GM18520 (cell line): Measurements from ENCODE around the gene PTGDS.

ENCODE experiments used
- ATAC-seq: cut with Tn5 transposase; IDR thresholded peaks from one replicate; pipeline ENCODE4 v1.9.1; 2021; ENCODE audit not compliant: unreplicated experiment

Gene PTGDS

DNA sequence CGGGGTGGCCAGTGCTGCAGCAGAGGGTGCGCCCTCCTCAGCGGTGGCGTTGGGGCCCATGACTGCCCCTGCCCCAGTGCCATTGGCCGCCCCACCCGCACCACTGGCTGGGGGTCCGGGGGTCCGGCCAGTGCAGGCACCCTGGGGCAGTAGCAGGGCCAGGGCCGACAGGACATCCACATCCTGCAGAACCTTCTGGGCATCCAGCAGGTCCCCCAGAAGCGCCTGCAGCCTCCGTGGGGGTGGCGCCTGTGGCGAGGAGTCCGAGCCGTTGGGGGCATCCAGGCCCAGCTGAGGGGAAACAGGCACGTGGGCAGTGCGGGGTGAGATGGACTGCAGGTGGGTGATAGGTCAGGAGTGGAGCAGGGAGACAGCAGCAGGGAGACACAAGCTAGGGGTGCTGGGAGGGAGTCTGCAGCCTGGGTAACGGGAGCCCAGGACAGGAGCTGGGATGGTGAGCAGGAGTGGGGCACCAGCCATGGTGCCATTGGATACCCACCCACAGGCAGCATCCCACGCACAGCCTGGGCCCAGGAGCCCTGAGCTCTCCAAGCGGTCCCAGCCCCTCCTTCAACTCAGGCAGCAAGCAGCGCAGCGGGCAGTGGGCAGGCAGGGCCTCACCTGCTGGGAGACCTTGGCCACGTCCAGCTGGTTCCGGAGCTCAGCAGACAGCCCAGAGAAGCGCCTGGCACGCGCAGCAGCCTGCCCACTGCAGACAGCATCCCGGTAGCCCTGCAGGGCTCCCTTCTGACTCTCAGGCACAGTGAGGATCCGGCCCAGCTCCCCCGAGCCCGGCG, 43.7 kb downstream of the PTGDS start:
- no peak for ATAC-seq

DNA sequence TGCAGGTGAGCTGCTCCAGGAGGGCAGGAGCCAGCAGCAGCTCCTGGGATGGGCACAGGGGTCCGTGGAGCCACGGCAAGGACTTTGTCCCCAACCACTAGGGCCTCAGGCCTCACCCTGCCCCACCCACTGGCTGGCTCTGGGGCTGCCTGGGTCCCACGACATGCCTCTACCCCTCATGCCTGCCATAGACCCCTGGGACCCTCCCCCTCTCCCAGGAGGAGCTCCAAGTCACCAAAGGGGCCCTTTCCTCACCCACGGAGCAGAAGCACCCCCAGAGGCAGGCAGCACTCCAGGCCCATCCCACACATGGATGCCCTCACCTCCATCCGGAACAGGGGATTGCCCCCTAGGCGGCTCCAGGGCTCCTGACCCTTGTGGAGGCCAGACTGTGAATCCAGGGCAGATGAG, 44.3 kb downstream of the PTGDS start:
- no peak for ATAC-seq

DNA sequence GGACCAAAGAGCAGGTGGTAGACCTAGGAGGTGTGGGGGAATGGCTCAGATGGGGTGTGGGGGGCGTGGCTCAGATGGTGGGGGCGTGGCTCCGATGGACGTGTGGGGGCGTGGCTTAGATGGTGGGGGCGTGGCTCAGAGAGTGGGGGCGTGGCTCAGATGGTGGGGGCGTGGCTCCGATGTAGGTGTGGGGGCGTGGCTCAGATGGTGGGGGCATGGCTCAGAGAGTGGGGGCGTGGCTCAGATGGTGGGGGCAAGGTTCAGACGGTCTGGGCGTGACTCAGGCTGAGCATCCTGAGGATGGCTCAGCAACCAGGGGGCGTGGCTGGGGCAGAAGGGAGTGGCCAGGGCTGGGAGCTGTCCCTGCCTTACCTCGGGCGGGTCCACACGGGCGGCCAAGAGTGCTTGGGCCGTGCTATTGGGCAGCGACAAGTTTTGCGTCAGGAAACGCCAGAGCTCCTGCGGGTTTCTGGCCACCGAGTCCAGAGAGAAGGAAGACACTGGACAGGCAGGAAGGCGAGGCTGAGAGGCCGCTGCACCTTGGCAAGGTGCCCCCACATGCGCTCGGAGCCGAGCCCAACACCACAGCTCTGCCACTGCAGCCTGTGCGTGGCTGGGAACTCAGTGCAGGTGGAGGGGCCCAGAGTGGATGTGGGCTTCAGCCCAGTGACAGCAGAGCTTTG, 44.8 kb downstream of the PTGDS start:
- ATAC-seq = no peak

DNA sequence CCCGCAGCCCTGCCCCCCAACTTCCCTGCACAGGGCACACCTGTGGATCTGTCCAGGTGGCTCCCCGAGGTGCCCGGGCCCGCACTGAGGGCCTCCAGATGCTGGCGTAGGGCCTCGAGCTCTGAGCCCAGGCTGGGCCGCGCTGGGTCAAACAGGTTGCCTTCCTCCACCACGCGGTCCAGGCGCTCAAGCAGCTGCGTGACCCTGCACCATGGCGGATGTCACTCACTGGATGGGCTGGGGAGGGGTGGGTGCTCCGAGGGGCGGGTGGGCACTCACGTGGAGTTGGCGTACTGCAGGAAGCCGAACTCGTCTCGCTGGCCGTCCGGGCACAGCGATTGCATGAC, 45.3 kb downstream of the PTGDS start:
- ATAC-seq = no peak

DNA sequence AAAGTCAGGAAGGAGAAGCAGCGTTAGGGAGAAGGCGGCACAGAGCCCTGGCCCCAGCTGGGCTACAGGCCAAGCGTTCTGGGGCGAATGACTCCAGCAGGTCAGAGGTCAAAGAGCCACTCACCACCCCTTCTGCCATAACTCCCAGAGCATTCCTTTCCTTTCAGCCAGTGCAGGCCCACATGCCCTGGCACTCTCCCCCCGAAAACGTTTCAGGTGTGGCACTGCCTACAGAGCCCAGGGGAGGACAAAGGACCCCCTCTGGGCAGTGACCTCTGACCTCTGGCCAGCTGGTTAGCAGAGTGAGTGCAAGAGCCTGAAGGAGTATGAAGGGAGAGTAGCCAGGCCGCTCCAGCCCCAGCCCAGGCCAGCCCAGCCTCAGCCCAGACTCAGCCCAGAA, 45.9 kb downstream of the PTGDS start:
- no peak for ATAC-seq

DNA sequence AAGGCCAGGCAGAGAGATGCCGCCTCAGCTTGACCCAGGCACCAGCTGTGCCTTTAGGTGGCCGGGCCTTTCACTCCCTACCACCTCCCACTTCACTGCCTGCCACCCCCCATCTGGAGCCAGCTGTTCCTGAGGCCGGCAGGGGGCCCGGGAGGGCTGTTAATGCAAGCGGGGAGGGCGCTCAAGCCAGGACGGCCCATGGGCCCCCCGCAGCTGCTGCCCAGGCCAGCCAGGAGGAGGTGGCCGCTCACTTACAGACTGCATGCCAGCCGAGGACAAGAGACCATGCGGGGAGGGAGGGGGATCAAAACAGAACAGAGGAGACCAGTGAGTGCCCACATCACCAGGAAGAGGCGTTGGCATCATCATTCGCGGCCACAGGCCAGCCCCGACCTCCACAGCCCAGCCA, 46.3 kb downstream of the PTGDS start:
- ATAC-seq = no peak

- no peak for ATAC-seq
Measured at GRCh38 chr9:137025517-137025966, 48.2 kb downstream of the PTGDS start.

DNA sequence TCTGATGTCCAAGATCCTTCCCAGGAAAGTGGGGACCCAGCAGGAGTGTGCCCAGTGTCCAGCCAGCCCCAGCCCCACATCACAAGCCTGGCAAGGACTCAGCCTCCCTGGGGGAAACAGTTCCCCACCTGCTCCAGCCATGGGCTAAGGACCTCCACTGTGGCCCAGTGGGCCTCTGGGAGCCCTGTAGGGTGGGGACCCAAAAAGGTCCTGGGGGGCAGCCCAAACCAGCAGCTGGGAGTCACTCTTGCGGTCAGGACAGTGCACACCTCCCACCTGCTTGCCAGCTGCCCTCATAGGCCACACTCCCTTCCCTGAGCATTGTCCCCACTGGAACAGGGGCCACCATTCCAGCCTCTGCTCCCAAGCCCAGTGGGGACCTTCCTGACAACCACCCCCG, 49.1 kb downstream of the PTGDS start:
- no peak for ATAC-seq

DNA sequence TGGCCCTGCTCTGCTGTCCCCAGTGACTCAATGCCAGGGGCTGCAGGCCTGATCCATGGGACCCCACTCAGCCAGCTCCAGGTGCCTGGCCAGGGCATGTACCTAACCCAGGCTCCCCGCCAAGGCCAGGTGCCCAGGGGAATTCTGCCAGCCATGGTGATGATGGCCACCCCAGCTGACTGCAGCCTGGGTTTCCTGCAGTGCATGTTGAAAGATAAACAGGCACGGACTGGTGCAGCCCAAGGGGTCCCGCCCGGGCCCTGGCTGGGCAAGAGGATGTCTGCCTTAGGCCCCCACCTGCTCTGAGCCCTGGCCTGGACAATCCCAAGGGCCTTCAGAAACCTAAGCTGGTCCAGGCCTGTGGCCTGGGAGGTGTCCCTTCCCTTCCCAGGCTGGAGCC, 49.5 kb downstream of the PTGDS start:
- ATAC-seq = no peak

DNA sequence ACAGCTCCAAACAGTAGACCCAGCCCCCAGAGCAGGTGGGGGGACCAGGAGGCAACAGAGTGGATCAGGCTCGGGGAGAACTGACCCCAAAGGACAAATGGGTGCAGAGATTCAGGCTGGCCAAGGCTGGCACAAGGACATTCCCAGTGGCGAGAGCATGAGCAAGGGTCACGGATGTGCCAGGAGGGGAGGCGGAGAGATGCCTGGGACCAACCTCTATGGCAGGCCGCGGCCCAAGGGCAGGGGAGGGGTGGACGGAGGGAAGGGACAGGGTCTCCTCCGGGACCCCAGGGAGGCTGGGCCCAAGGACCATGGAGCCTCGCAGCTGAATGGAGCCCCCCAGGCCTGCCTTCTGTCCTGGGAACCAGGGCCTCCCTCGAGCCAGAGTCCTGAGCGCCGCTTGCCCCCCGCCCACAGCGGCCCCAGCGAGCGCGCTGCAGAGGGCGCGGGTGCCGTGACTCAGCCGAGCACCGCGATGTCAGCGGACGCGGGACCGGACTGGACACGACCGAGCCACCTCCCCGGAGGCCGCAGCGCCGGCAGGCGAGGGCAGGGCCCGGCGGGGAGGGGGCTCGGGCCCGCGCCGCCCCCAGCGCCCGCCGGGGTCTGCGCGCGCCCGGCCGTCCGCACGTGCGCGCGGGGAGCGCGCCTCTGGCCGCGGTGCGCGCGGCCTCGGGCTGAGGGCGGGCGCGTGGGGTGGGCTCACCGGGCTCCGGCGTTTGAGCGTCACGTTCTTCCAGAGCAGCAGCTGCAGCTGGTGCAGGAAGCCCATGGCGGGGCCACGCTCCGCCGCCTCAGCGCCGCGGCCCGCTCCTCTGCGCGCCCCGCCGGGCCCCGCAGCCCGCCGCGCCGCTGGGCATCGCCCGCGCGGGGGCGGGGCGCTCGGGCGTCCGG, 50.3 kb downstream of the PTGDS start, which contains the start of gene ABCA2:
TSS of gene ABCA2 (minus strand) at position 869 of the 894 bp plus-strand sequence. CDS start at position 772, 97 bp downstream.
- ATAC-seq = no peak

- ATAC-seq = peak; percentile 35
Measured at GRCh38 chr9:137028263-137029057, 51.2 kb downstream of the PTGDS start.

DNA sequence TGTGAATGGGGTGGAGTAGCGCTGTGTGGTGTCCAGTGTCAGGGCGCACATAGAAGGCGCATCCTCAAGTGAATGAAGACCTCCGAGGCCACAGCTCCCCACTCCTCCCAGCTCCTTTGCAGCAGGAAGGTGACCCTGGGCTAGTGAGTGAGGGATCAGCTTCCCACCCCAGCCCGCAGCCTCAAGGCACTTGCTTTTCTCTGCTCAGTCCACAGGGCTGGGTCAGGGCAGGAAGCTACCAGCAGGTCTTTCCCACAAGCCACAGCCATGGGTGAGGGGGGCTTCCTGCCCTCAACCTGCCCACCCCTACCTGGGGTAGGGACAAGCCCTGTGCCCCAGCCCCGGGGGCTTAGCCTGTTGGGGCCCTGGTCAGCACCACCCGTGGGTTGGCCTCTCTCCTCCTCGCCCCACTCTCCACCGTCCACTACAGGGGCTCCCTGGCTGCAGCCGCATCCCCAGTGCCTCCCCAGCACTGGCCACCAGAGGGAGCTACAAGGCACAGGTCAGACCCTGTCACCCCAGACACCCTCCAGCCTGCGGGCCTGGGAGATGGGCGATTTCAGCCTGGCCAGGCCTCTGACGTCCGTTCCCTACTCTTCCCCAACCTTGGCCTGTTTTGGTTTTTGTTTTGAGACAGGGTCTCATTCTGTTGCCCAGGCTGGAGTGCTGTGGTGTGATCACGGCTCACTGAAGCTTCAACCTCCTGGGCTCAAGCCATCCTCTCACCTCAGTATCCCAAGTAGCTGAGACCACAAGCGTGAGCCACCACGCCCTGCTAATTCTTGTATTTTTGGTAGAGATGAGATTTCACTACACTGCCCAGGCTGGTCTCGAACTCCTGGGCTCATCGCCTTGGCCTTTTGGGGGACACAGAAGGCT, 52.0 kb downstream of the PTGDS start:
- no peak for ATAC-seq

GRCh38 chr9:137030006-137030405, 52.7 kb downstream of the PTGDS start:
- ATAC-seq = no peak

GRCh38 chr9:137030538-137031527, 53.5 kb downstream of the PTGDS start:
- ATAC-seq = no peak
